Head of caudate nucleus (tissue), 42 donors: ENCODE data around the gene CDC26.
"Not testable (repeated sequence)": the region's sequence is repeated elsewhere in the genome, so short reads cannot be mapped to it uniquely, and the experiment has no call there.

Source experiments
- DNase-seq, 42 donors: peaks; one replicate each; pipeline versions ENCODE4 v3.0.0 to v3.0.0-alpha.2; 2020 to 2021; ENCODE audit warnings: mixed read lengths in 7 of 42
- intact Hi-C: fragments of 100-400 bp; cut with DNase I; formaldehyde crosslinking; loops from one replicate; pipeline ENCODE4 v1.15.0; 2022

The CDC26 gene

GRCh38 chr9:113249661-113250060 lies 25.7 kb downstream of the CDC26 start:
- intact Hi-C loops, DNase-seq: not testable (repeated sequence)

GRCh38 chr9:113247640-113248039 lies 27.7 kb downstream of the CDC26 start:
- no peak for DNase-seq
- intact Hi-C loops = no loop called here

- intact Hi-C loops = no loop called here
- no peak for DNase-seq
Measured at GRCh38 chr9:113246928-113247327, 28.4 kb downstream of the CDC26 start.

GRCh38 chr9:113245894-113246293 lies 29.5 kb downstream of the CDC26 start:
- DNase-seq = no peak
- intact Hi-C loops = no loop called here

- intact Hi-C loops = no loop called here
- DNase-seq = no peak
Measured at GRCh38 chr9:113244556-113244955, 30.8 kb downstream of the CDC26 start.

- DNase-seq = no peak
- intact Hi-C loops = no loop called here
Measured at GRCh38 chr9:113241161-113241560, 34.2 kb downstream of the CDC26 start.

- intact Hi-C loops = no loop called here
- DNase-seq = no peak
Measured at GRCh38 chr9:113238859-113239232, 36.5 kb downstream of the CDC26 start.

- intact Hi-C loops = no loop called here
- DNase-seq = no peak
Measured at GRCh38 chr9:113238202-113238858, 37.0 kb downstream of the CDC26 start.

- DNase-seq = no peak
- intact Hi-C loops = no loop called here
Measured at GRCh38 chr9:113237026-113237425, 38.3 kb downstream of the CDC26 start.

GRCh38 chr9:113235701-113236255 lies 39.6 kb downstream of the CDC26 start:
- DNase-seq, intact Hi-C loops: not testable (repeated sequence)

GRCh38 chr9:113231701-113232100 lies 43.7 kb downstream of the CDC26 start:
- DNase-seq = no peak
- intact Hi-C loops = no loop called here

- DNase-seq = no peak
- intact Hi-C loops = no loop called here
Measured at GRCh38 chr9:113228130-113228665, 47.2 kb downstream of the CDC26 start.

- intact Hi-C loops = no loop called here
Measured at GRCh38 chr9:113227436-113227835, 47.9 kb downstream of the CDC26 start.

GRCh38 chr9:113223963-113224362 lies 51.4 kb downstream of the CDC26 start:
- intact Hi-C loops = loop anchor here (5.0 kb wide), 1 partner anchor 188 kb away; the partner anchor contains the start of genes C9orf43 and POLE3
- DNase-seq = no peak

More at GRCh38 chr9:113227436-113227835, 47.9 kb downstream of the CDC26 start:
- no peak for DNase-seq

- intact Hi-C loops = loop anchor here (5.0 kb wide), 1 partner anchor 190 kb away; the partner anchor contains the start of genes C9orf43 and POLE3
- no peak for DNase-seq
Measured at GRCh38 chr9:113222482-113222841, 52.9 kb downstream of the CDC26 start.

GRCh38 chr9:113221800-113222481 lies 53.4 kb downstream of the CDC26 start:
- intact Hi-C loops = loop anchor here (2.0 to 5.0 kb wide), 3 partner anchors 53 to 190 kb away; partner anchors contain the start of genes C9orf43, CDC26, POLE3 and PRPF4
- DNase-seq = peak in 1 of 42 donors; percentile 21

GRCh38 chr9:113221003-113221799 lies 54.2 kb downstream of the CDC26 start, which contains the start of the genes FKBP15 and SLC31A1:
Gene FKBP15, minus strand, starts transcription at chr9:113221277. Its CDS starts 34 bp downstream, at chr9:113221243.
Gene SLC31A1, plus strand, starts transcription at chr9:113221544. Its CDS starts 34,605 bp downstream, at chr9:113256149.
- DNase-seq = peak; percentile 96 to 99 (median 99)
- intact Hi-C loops = loop anchor here (2.0 to 5.0 kb wide), 3 partner anchors 54 to 191 kb away; partner anchors contain the start of genes C9orf43, CDC26, POLE3 and PRPF4

- DNase-seq = no peak
- intact Hi-C loops = loop anchor here (2.0 to 5.0 kb wide), 3 partner anchors 54 to 192 kb away; partner anchors contain the start of genes C9orf43, CDC26, POLE3 and PRPF4
Measured at GRCh38 chr9:113220467-113221002, 54.8 kb downstream of the CDC26 start.
